Activated naive CD8-positive, alpha-beta T cell treated with anti-CD3 and anti-CD28 coated beads, Interleukin-2, amount 50 U/mL, for 24 hours (primary cell): ENCODE data around the gene SLC34A1.
"Not testable (repeated sequence)": the region's sequence is repeated elsewhere in the genome, so short reads cannot be mapped to it uniquely, and the experiment has no call there.

ENCODE experiments used
- ATAC-seq: fragments of 150-1000 bp; cut with Tn5 transposase; one replicate; pipeline ENCODE4 v1.10.0; 2021
- DNase-seq: peaks from one replicate; pipeline ENCODE4 v3.0.0; 2021
- H3K27ac Mint-ChIP-seq: one replicate; pipeline ENCODE4 v1.8.0; 2021; ENCODE audit warnings: mild to moderate bottlenecking, mixed read lengths
- H3K27me3 Mint-ChIP-seq: one replicate; pipeline ENCODE4 v1.8.0; 2021; ENCODE audit warnings: mixed read lengths
- H3K36me3 Mint-ChIP-seq: one replicate; pipeline ENCODE4 v1.8.0; 2021; ENCODE audit warnings: low read depth, mixed read lengths
- H3K4me1 Mint-ChIP-seq: one replicate; pipeline ENCODE4 v1.8.0; 2021; ENCODE audit warnings: mixed read lengths
- H3K4me3 Mint-ChIP-seq: one replicate; pipeline ENCODE4 v1.8.0; 2021; ENCODE audit warnings: mild to moderate bottlenecking, moderate library complexity, mixed read lengths
- H3K9me3 Mint-ChIP-seq: one replicate; pipeline ENCODE4 v1.8.0; 2021; ENCODE audit warnings: mixed read lengths

SLC34A1 gene

GRCh38 chr5:177419046-177419445 is 34.8 kb downstream of the SLC34A1 start:
- ATAC-seq (no peak), DNase-seq (no peak)
- Mint-ChIP-seq H3K27me3 (peaks cover 1% of the 10 kb centered on the region), H3K27ac (no peak overlapping the region), H3K9me3 (no peaks in the 10 kb centered on the region), H3K4me1 (peaks cover 5% of the 10 kb centered on the region), H3K36me3 (no peaks in the 10 kb centered on the region), H3K4me3 (no peak overlapping the region)

- not testable (repeated sequence) for H3K27ac Mint-ChIP-seq, H3K36me3 Mint-ChIP-seq, H3K9me3 Mint-ChIP-seq, ATAC-seq, H3K4me3 Mint-ChIP-seq, DNase-seq, H3K27me3 Mint-ChIP-seq
- peaks cover 11% of the 10 kb centered on the region for H3K4me1 Mint-ChIP-seq
These were observed 36.2 kb downstream of the SLC34A1 start for GRCh38 chr5:177420472-177420871.

DNA sequence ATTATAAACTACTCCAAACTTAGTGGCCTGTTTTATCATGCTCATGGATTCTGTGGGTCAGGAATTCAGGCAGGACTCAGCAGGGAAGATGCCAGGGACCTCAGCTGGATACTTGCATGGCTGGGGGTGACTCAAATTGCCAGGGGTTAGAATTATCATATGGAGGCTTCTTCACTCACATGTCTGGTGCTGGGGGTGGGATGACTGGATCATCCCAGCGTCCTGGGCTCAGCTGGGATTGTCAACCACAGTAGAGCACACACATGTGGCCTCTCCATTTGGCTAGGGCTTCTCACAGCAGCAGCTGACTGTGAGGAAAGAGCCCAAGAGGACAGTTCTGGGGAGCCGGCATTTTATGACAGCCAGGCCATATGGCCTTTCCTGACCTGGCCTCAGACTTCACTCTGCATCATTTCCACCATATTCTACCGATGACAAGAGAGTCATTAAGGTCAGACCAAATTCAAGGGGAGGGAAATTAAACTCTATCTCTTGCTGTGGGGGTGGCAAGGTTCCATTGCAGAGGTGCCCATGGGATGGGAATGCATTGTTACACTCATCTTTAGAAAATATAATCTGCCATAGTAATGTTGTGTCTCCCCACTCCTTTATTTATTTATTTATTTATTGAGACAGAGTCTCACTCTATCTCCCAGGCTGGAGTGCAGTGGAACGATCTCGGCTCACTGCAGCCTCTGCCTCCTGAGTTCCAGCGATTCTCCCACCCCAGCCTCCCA is 37.0 kb downstream of the SLC34A1 start:
- H3K4me3 Mint-ChIP-seq = no peak overlapping the region
- H3K36me3 Mint-ChIP-seq = no peaks in the 10 kb centered on the region
- no peak overlapping the region for H3K27ac Mint-ChIP-seq
- H3K27me3 Mint-ChIP-seq = peaks cover 2% of the 10 kb centered on the region
- peaks cover 13% of the 10 kb centered on the region for H3K4me1 Mint-ChIP-seq
- no peak for ATAC-seq
- no peaks in the 10 kb centered on the region for H3K9me3 Mint-ChIP-seq
- DNase-seq = no peak

DNA sequence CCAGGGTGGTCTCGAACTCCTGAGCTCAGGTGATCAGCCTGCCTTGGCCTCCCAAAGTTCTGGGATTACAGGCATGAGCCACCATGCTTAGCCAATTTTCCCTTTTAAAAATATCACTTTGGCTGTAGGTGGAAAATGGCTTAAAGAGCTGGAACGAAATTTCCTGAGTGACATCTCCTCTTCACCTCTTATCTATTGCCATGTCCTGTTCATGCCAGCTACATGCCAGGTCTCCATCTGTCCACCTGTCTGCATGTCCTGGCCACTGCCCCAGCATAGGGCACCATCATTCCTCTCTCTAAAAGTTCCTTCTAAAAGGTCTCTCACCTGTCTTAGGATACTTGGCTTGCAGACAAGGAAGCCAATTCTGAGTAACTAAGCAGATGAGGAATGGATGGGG is 39.4 kb downstream of the SLC34A1 start:
- ATAC-seq (no peak), DNase-seq (no peak)
- no peaks in the 10 kb centered on the region for H3K9me3 Mint-ChIP-seq
- peaks cover 3% of the 10 kb centered on the region for H3K27me3 Mint-ChIP-seq
- no peak overlapping the region for H3K4me3 Mint-ChIP-seq
- peak overlapping the region; percentile 35 for H3K27ac Mint-ChIP-seq
- H3K36me3 Mint-ChIP-seq = peaks cover 8% of the 10 kb centered on the region
- peaks cover 27% of the 10 kb centered on the region for H3K4me1 Mint-ChIP-seq

- peak overlapping the region; percentile 86 for H3K4me3 Mint-ChIP-seq
- no peak for ATAC-seq
- peaks cover 17% of the 10 kb centered on the region for H3K36me3 Mint-ChIP-seq
- H3K27ac Mint-ChIP-seq = peak overlapping the region; percentile 97
- DNase-seq = no peak
- no peaks in the 10 kb centered on the region for H3K9me3 Mint-ChIP-seq
- H3K4me1 Mint-ChIP-seq = peaks cover 43% of the 10 kb centered on the region
- H3K27me3 Mint-ChIP-seq = peaks cover 3% of the 10 kb centered on the region
These were observed 41.1 kb downstream of the SLC34A1 start for GRCh38 chr5:177425196-177425800.

GRCh38 chr5:177425801-177426565 is 41.7 kb downstream of the SLC34A1 start:
- Mint-ChIP-seq H3K36me3 (peaks cover 23% of the 10 kb centered on the region), H3K27ac (peak overlapping the region; percentile 97), H3K4me1 (peaks cover 50% of the 10 kb centered on the region), H3K9me3 (no peaks in the 10 kb centered on the region), H3K4me3 (peak overlapping the region; percentile 86), H3K27me3 (peaks cover 3% of the 10 kb centered on the region)
- DNase-seq (peak; percentile 99), ATAC-seq (peak; percentile 79)

DNA sequence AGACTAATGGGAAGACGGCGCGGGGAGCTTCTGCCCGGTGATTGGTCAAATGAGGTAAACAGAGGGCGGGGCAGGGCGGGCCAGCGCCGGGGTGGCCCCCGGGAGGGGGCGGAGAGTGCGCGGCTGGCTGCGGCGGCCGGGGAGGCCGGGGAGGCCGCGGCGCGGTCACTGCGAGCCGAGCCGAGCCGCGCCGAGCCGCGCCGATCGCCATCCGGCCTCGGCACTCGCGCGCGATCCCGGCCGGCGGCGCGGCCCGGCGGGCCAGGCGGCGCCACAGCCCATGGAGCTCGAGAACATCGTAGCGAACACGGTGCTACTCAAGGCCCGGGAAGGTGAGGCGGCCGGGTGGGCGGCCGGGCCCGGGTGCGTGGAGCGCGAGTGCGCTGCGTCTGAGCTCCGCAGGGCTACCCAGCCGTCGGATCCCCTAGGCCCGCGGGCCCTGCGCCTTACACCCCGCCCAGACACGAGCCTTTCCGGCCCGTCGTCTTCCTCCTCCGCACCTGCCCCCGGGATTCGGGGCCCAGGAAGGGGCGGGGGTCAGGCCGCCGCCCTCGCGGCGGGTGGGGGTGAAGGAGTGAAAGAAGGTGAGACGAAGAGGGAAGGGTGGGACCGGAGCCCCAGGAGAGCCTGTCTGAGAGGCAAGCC is 42.5 kb downstream of the SLC34A1 start, which contains the start of gene GRK6:
Gene GRK6, plus strand, starts transcription at position 111 of the 645 bp plus-strand sequence. Its CDS starts 170 bp downstream, at position 281.
- Mint-ChIP-seq H3K4me1 (peaks cover 57% of the 10 kb centered on the region), H3K4me3 (peak within 1 kb of the TSS; percentile 91), H3K27me3 (peaks cover 3% of the 10 kb centered on the region), H3K36me3 (peaks cover 27% of the 10 kb centered on the region), H3K9me3 (no peaks in the 10 kb centered on the region), H3K27ac (peak within 1 kb of the TSS; percentile 97)
- DNase-seq = peak; percentile 71
- peak; percentile 54 for ATAC-seq

- Mint-ChIP-seq H3K27me3 (peaks cover 3% of the 10 kb centered on the region), H3K4me3 (peak overlapping the region; percentile 91), H3K36me3 (peaks cover 32% of the 10 kb centered on the region), H3K4me1 (peaks cover 63% of the 10 kb centered on the region), H3K27ac (peak overlapping the region; percentile 87), H3K9me3 (no peaks in the 10 kb centered on the region)
- DNase-seq = no peak
- no peak for ATAC-seq
These were observed 43.1 kb downstream of the SLC34A1 start for GRCh38 chr5:177427211-177427822.

DNA sequence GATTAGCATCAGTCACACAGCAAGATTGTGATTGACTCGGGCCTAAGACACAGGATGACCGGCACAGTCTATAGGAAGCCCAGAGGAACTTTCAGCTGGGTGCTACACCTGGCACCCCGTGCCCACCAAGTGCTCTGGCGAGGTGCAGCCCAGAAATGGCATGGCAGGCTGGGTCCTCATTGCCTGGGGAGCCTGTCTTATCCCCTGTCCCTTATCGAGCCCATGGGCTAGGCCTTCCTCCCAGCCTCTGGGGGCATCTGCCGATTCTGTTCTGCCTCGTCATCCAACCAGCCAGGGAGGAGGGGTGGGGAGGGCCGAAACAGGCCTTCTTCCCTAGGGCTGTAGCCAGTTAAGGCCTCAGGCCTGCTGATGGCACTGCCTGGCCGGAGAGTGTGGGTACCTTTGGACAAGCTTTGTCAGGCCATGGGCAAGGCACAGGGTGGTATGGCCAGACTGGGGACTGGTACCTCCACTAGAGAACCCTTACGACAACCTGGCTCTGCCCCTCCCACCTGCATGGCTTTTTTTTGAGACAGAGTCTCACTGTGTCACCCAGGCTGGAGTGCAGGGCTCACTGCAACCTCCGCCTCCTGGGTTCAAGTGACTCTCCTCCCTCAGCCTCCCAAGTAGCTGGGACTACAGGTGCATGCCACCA is 43.8 kb downstream of the SLC34A1 start:
- Mint-ChIP-seq H3K4me1 (peaks cover 69% of the 10 kb centered on the region), H3K9me3 (no peaks in the 10 kb centered on the region), H3K27ac (peak overlapping the region; percentile 87), H3K36me3 (peaks cover 32% of the 10 kb centered on the region), H3K27me3 (peaks cover 3% of the 10 kb centered on the region), H3K4me3 (peak overlapping the region; percentile 91)
- DNase-seq (peak; percentile 54), ATAC-seq (no peak)

DNA sequence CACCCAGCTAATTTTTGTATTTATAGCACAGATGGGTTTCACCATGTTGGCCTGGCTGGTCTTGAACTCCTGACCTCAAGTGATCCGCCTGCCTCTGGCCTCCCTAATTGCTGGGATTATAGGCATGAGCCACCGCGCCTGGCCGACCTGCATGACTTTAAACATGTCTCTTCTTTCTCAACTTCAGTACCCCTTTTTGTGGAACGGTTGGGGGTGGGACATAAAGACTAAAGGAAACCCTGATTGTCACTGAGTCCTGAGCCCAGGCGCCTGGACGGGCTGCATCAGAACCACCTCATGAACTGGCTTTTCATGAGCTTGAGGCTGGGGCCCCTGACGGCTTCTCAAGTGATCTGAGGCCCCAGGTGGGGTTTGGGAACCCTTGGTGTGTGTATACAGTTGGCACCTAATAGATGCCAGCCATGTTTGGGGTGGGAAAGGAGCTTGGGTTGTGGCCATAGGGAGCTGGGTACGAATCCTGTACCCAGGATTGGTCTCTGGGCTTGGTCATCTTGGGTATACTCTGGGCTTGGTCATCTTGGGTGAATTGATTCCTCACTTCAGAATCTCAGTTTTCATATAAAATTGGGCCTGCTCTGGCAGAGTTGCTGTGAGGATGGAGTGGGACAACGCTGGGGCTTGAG is 44.5 kb downstream of the SLC34A1 start:
- ATAC-seq (no peak), DNase-seq (no peak)
- peaks cover 74% of the 10 kb centered on the region for H3K4me1 Mint-ChIP-seq
- no peaks in the 10 kb centered on the region for H3K9me3 Mint-ChIP-seq
- peak overlapping the region; percentile 91 for H3K4me3 Mint-ChIP-seq
- peaks cover 35% of the 10 kb centered on the region for H3K36me3 Mint-ChIP-seq
- H3K27ac Mint-ChIP-seq = peak overlapping the region; percentile 87
- peaks cover 3% of the 10 kb centered on the region for H3K27me3 Mint-ChIP-seq

- Mint-ChIP-seq H3K36me3 (peaks cover 40% of the 10 kb centered on the region), H3K27me3 (peaks cover 3% of the 10 kb centered on the region), H3K27ac (peak overlapping the region; percentile 87), H3K4me3 (peak overlapping the region; percentile 91), H3K4me1 (peaks cover 82% of the 10 kb centered on the region), H3K9me3 (no peaks in the 10 kb centered on the region)
- DNase-seq = peak; percentile 89
- peak; percentile 33 for ATAC-seq
These were observed 45.2 kb downstream of the SLC34A1 start for GRCh38 chr5:177429248-177430040.

- DNase-seq = no peak
- H3K4me1 Mint-ChIP-seq = peaks cover 84% of the 10 kb centered on the region
- peak overlapping the region; percentile 91 for H3K4me3 Mint-ChIP-seq
- H3K27me3 Mint-ChIP-seq = peaks cover 3% of the 10 kb centered on the region
- ATAC-seq = no peak
- H3K27ac Mint-ChIP-seq = peak overlapping the region; percentile 87
- peaks cover 42% of the 10 kb centered on the region for H3K36me3 Mint-ChIP-seq
- no peaks in the 10 kb centered on the region for H3K9me3 Mint-ChIP-seq
These were observed 46.1 kb downstream of the SLC34A1 start for GRCh38 chr5:177430140-177430951.
